Esophagus squamous epithelium (tissue), 5 donors: ENCODE measurements around the gene CRACDL. TPM values are rescaled to one million over a fixed set of nuclear protein-coding genes. Genes with fewer than 3 reads are reported as not detected.

Experiments
- DNase-seq: peaks from one replicate; lab custom pipeline; 2025; lab: John Stamatoyannopoulos, UW
- H3K27ac ChIP-seq, 4 donors: fragments of 200-600 bp; sonication (generic); one replicate each; pipeline ENCODE4 v1.5.1; 2016 to 2019; ENCODE audit warnings: mild to moderate bottlenecking in 1 of 4
- H3K27me3 ChIP-seq, 4 donors: fragments of 200-600 bp; sonication (generic); 1 replicate in 3 of 4; 2 replicates in 1 of 4; pipeline versions ENCODE4 v1.5.1 to v1.6.0; 2017 to 2021; ENCODE audit warnings: antibody characterized with exemption in 1 of 4
- H3K36me3 ChIP-seq, 3 donors: fragments of 200-600 bp; sonication (generic); one replicate each; pipeline ENCODE4 v1.5.1; 2016 to 2019
- H3K4me1 ChIP-seq, 3 donors: fragments of 200-600 bp; sonication (generic); one replicate each; pipeline ENCODE4 v1.5.1; 2017 to 2019
- H3K4me3 ChIP-seq, 4 donors: fragments of 200-600 bp; sonication (generic); 1 replicate in 3 of 4; 2 replicates in 1 of 4; pipeline ENCODE4 v1.5.1; 2016 to 2019; ENCODE audit warnings: mild to moderate bottlenecking in 2 of 4, moderate library complexity in 1 of 4
- H3K9me3 ChIP-seq, 3 donors: fragments of 200-600 bp; sonication (generic); one replicate each; pipeline ENCODE4 v1.5.1; 2016 to 2019
- POLR2A ChIP-seq, 4 donors: fragments of 450-650 bp; IDR thresholded peaks; one replicate each; pipeline ENCODE4 v1.6.1; 2017; ENCODE audit warnings: antibody characterized with exemption in 4 of 4, mild to moderate bottlenecking in 4 of 4, moderate library complexity in 3 of 4
- WGBS, 2 donors: methylation state at CpG; one replicate each; pipeline ENCODE4 v1.1.5; 2018; 5-methylcytosine and 5-hydroxymethylcytosine counted together
- intact Hi-C: fragments of 100-400 bp; cut with DNase I; formaldehyde crosslinking; loops from one replicate; pipeline ENCODE4 v1.15.0; 2022
- total RNA-seq, 4 donors: library from RNA; depleted of rRNA; stranded (reverse); fragments of >200 nt; gene quantifications; one replicate each; pipeline ENCODE4 v1.1.0, GENCODE V29; 2016
- TF ChIP-seq, protein P1 (sequence below), 6 experiments: fragments of 450-650 bp in 4 of 6; fragments of 200-600 bp in 2 of 6; sonication (generic) in 2 of 6; IDR thresholded peaks; one replicate each; pipeline ENCODE4 v1.5.1; 2016 to 2019; ENCODE audit warnings: antibody characterized with exemption in 6 of 6, mild to moderate bottlenecking in 4 of 6, moderate library complexity in 4 of 6
- donor health status: DM: yes; HTN: yes; CAD: no.

The CRACDL gene
- total RNA-seq, 4 donors from 2014 or later: 6.5 to 33.6 (median 9.7) TPM

DNA sequence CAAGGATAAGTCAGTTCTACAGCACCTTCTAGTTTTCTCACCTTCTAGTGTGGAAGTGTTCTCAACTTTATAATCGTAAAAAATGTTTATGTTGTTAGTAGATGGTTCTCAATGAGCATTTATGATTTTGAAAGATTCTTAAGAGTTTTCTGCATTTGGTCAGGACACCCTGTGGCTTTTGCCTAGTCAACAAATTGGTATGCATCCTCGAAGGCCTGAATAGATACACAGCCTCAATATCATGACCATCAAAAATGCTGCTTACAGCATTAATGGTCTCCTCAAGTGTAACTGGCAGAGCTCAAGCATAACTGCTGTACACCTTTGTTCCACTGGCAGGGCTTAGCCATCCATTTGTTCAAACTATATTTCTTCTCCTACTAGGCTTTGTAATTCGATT, 96.7 kb downstream of the CRACDL start:
- DNase-seq: no peak
- intact Hi-C loops: loop anchor here (5.0 kb wide), 1 partner anchor 187 kb away; no protein-coding TSS in a partner anchor
- Histone ChIP-seq H3K36me3 (no peaks in the 10 kb centered on the region), H3K4me3 (no peak overlapping the region), H3K4me1 (peaks cover 0 to under 1% (median 0%) of the 10 kb centered on the region in 3 donors), H3K27me3 (no peaks in the 10 kb centered on the region), H3K9me3 (no peaks in the 10 kb centered on the region), H3K27ac (no peak overlapping the region)
- TF ChIP-seq, protein P1, sequence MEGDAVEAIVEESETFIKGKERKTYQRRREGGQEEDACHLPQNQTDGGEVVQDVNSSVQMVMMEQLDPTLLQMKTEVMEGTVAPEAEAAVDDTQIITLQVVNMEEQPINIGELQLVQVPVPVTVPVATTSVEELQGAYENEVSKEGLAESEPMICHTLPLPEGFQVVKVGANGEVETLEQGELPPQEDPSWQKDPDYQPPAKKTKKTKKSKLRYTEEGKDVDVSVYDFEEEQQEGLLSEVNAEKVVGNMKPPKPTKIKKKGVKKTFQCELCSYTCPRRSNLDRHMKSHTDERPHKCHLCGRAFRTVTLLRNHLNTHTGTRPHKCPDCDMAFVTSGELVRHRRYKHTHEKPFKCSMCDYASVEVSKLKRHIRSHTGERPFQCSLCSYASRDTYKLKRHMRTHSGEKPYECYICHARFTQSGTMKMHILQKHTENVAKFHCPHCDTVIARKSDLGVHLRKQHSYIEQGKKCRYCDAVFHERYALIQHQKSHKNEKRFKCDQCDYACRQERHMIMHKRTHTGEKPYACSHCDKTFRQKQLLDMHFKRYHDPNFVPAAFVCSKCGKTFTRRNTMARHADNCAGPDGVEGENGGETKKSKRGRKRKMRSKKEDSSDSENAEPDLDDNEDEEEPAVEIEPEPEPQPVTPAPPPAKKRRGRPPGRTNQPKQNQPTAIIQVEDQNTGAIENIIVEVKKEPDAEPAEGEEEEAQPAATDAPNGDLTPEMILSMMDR (IDR thresholded peaks at IDR 0.05): no peak
- 54 to 70% methylated on average over 3 of the region's 3 CpGs for WGBS, 2 donors

GRCh38 chr2:98835831-98836385, 100.1 kb downstream of the CRACDL start:
- H3K36me3 ChIP-seq: peaks cover 0 to 24% (median 0%) of the 10 kb centered on the region in 3 donors
- no peak for TF ChIP-seq POLR2A (IDR thresholded peaks at IDR 0.05)
- TF ChIP-seq, protein P1 (IDR thresholded peaks at IDR 0.05): no peak
- 64 to 66% methylated on average over 10 of the region's 10 CpGs for WGBS, 2 donors
- H3K27ac ChIP-seq: peak overlapping the region in 1 of 4 donors; percentile 21
- no peaks in the 10 kb centered on the region for H3K27me3 ChIP-seq
- intact Hi-C loops: loop anchor here (5.0 kb wide), 1 partner anchor 184 kb away; no protein-coding TSS in a partner anchor
- peaks cover 0 to 14% (median 3%) of the 10 kb centered on the region in 3 donors for H3K4me1 ChIP-seq
- no peaks in the 10 kb centered on the region for H3K9me3 ChIP-seq
- no peak overlapping the region for H3K4me3 ChIP-seq
- DNase-seq: no peak

- WGBS, 2 donors: 60 to 83% methylated on average over 2 to 3 of the region's 3 CpGs
- H3K27ac ChIP-seq: peak overlapping the region in 2 of 4 donors; percentile 30 to 49
- H3K36me3 ChIP-seq: peaks cover 0 to 38% (median 0%) of the 10 kb centered on the region in 3 donors
- TF ChIP-seq, protein P1 (IDR thresholded peaks at IDR 0.05): no peak
- TF ChIP-seq POLR2A (IDR thresholded peaks at IDR 0.05): no peak
- intact Hi-C loops: no loop called here
- H3K27me3 ChIP-seq: no peaks in the 10 kb centered on the region
- no peak for DNase-seq
- peaks cover 0 to 21% (median 3%) of the 10 kb centered on the region in 3 donors for H3K4me1 ChIP-seq
- no peak overlapping the region for H3K4me3 ChIP-seq
- H3K9me3 ChIP-seq: no peaks in the 10 kb centered on the region
Measured at GRCh38 chr2:98833917-98834263, 102.1 kb downstream of the CRACDL start.

- 47 to 59% methylated on average over 6 to 7 of the region's 7 CpGs for WGBS, 2 donors
- Histone ChIP-seq H3K27ac (peak overlapping the region; percentile 2 to 71 (median 38)), H3K4me3 (no peak overlapping the region), H3K27me3 (no peaks in the 10 kb centered on the region), H3K36me3 (peaks cover 0 to 42% (median 0%) of the 10 kb centered on the region in 3 donors), H3K4me1 (peaks cover 0 to 26% (median 3%) of the 10 kb centered on the region in 3 donors), H3K9me3 (no peaks in the 10 kb centered on the region)
- intact Hi-C loops: no loop called here
- TF ChIP-seq, protein P1 (IDR thresholded peaks at IDR 0.05): no peak
- no peak for TF ChIP-seq POLR2A (IDR thresholded peaks at IDR 0.05)
- no peak for DNase-seq
Measured at GRCh38 chr2:98833172-98833916, 102.7 kb downstream of the CRACDL start.

DNA sequence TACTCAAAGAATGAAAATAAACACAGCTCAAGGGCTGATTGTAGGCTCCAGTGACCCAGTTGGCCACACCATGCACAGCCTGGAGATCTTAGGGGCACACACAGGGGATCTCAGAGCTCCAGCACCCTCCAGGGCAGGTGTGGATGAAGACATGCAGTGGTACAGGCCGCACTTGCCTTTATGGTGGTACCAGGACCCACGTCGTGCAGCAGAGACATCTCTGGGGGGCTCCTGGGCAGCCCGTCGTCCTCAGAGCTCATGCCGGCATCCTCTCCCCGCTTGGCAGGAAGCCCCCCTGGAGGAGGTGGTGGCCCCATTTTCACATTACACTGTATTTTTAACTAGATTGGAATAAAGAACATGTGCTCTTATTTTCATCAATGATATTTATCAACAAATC, 103.9 kb downstream of the CRACDL start:
- no peak for DNase-seq
- no peaks in the 10 kb centered on the region for H3K9me3 ChIP-seq
- TF ChIP-seq, protein P1 (IDR thresholded peaks at IDR 0.05): no peak
- TF ChIP-seq POLR2A (IDR thresholded peaks at IDR 0.05): no peak
- WGBS, 2 donors: 98% methylated on average over 7 of the region's 7 CpGs; no CpG with 5 or more reads in 1 of the 2 donors
- peak overlapping the region in 2 of 4 donors; percentile 71 for H3K27ac ChIP-seq
- no peak overlapping the region for H3K4me3 ChIP-seq
- intact Hi-C loops: no loop called here
- H3K4me1 ChIP-seq: peaks cover 0 to 27% (median 3%) of the 10 kb centered on the region in 3 donors
- no peaks in the 10 kb centered on the region for H3K27me3 ChIP-seq
- H3K36me3 ChIP-seq: peaks cover 0 to 53% (median 0%) of the 10 kb centered on the region in 3 donors
